ENCODE measurements around the gene S100A7A.

Gene S100A7A

GRCh38 chr1:153389401-153389800, 26.9 kb upstream of the S100A7A start:
- DNase-seq (ENCODE audit: low read depth): no peak
- no peak for TF ChIP-seq CTCF (conservative IDR thresholded peaks at IDR 0.05; ENCODE audit: low read depth, low read length)
- H3K4me3 ChIP-seq (ENCODE audit: low read depth, low read length): no peak overlapping the region

GRCh38 chr1:153389973-153390879, 26.1 kb upstream of the S100A7A start:
- DNase-seq (ENCODE audit: low read depth): no peak
- TF ChIP-seq CTCF (conservative IDR thresholded peaks at IDR 0.05; ENCODE audit: low read depth, low read length): no peak
- no peak overlapping the region for H3K4me3 ChIP-seq (ENCODE audit: low read depth, low read length)

GRCh38 chr1:153390938-153391710, 25.2 kb upstream of the S100A7A start, which contains the start of gene S100A8:
Gene S100A8 (minus strand): TSS chr1:153391073. CDS start chr1:153390535, 538 bp downstream.
- no peak for DNase-seq (ENCODE audit: low read depth)
- no peak for TF ChIP-seq CTCF (conservative IDR thresholded peaks at IDR 0.05; ENCODE audit: low read depth, low read length)
- no peak within 1 kb of the TSS for H3K4me3 ChIP-seq (ENCODE audit: low read depth, low read length)

- no peak overlapping the region for H3K4me3 ChIP-seq (ENCODE audit: low read depth, low read length)
- TF ChIP-seq CTCF (conservative IDR thresholded peaks at IDR 0.05; ENCODE audit: low read depth, low read length): no peak
- DNase-seq (ENCODE audit: low read depth): no peak
Observed at GRCh38 chr1:153392258-153392657, 24.1 kb upstream of the S100A7A start.

- H3K4me3 ChIP-seq (ENCODE audit: low read depth, low read length): no peak overlapping the region
- no peak for DNase-seq (ENCODE audit: low read depth)
- TF ChIP-seq CTCF (conservative IDR thresholded peaks at IDR 0.05; ENCODE audit: low read depth, low read length): no peak
Observed at GRCh38 chr1:153392822-153393221, 23.5 kb upstream of the S100A7A start.

- TF ChIP-seq CTCF (conservative IDR thresholded peaks at IDR 0.05; ENCODE audit: low read depth, low read length): no peak
- no peak overlapping the region for H3K4me3 ChIP-seq (ENCODE audit: low read depth, low read length)
- no peak for DNase-seq (ENCODE audit: low read depth)
Observed at GRCh38 chr1:153393926-153394325, 22.4 kb upstream of the S100A7A start.

All from choroid plexus epithelial cell (primary cell).